Mesendoderm (in vitro differentiated cells): ENCODE measurements around the gene FHOD1.
A peak's percentile ranks its signal among the peaks of the same experiment; 100 is the strongest.

Source experiments
- DNase-seq: peaks from one replicate; pipeline ENCODE4 v3.0.0; 2013
- H2AK5ac ChIP-seq: 2 replicates; pipeline ENCODE4 v1.6.1; 2013; ENCODE audit warnings: low read length, inconsistent platforms
- H2BK120ac ChIP-seq: 2 replicates; pipeline ENCODE4 v1.6.1; 2013; ENCODE audit warnings: low read depth, mild to moderate bottlenecking, low read length, moderate library complexity, mixed read lengths
- H2BK15ac ChIP-seq: replicated peaks from 2 replicates; pipeline ENCODE4 v1.6.1; 2013; ENCODE audit warnings: low read depth, mild to moderate bottlenecking, moderate library complexity
- H2BK5ac ChIP-seq: 2 replicates; pipeline ENCODE4 v1.6.1; 2013; ENCODE audit warnings: low read length, inconsistent platforms
- H3K18ac ChIP-seq: 2 replicates; pipeline ENCODE4 v1.6.1; 2013; ENCODE audit warnings: mild to moderate bottlenecking, low read length, mixed read lengths
- H3K23ac ChIP-seq: one replicate; pipeline ENCODE4 v1.6.1; 2013; ENCODE audit warnings: low read length
- H3K27ac ChIP-seq: 2 replicates; pipeline ENCODE4 v1.5.1; 2013; ENCODE audit warnings: low read depth, mild to moderate bottlenecking, inconsistent platforms, low read length, moderate library complexity
- H3K27me3 ChIP-seq: 2 replicates; pipeline ENCODE4 v1.6.1; 2013; ENCODE audit warnings: low read length, control low read depth, mild to moderate bottlenecking, inconsistent platforms; ENCODE audit not compliant: insufficient read depth, poor library complexity
- H3K36me3 ChIP-seq: 2 replicates; pipeline ENCODE4 v1.6.1; 2013; ENCODE audit warnings: low read length, inconsistent platforms; ENCODE audit not compliant: control insufficient read depth, insufficient read depth
- H3K4ac ChIP-seq: one replicate; pipeline ENCODE4 v1.6.1; 2013; ENCODE audit warnings: low read depth, mild to moderate bottlenecking, low read length, moderate library complexity
- H3K4me1 ChIP-seq: 2 replicates; pipeline ENCODE4 v1.6.1; 2013; ENCODE audit warnings: low read depth, low read length, inconsistent platforms; ENCODE audit not compliant: control insufficient read depth
- H3K4me2 ChIP-seq: 2 replicates; pipeline ENCODE4 v1.6.1; 2013; ENCODE audit warnings: low read length
- H3K4me3 ChIP-seq: 2 replicates; pipeline ENCODE4 v1.5.1; 2013; ENCODE audit warnings: mild to moderate bottlenecking, low read length
- H3K56ac ChIP-seq: one replicate; pipeline ENCODE4 v1.6.1; 2013; ENCODE audit warnings: low read length
- H3K79me1 ChIP-seq: 2 replicates; pipeline ENCODE4 v1.6.1; 2013; ENCODE audit warnings: low read length, inconsistent platforms
- H3K79me2 ChIP-seq: 2 replicates; pipeline ENCODE4 v1.6.1; 2013; ENCODE audit warnings: mild to moderate bottlenecking, low read length; ENCODE audit not compliant: control insufficient read depth, insufficient read depth
- H3K9ac ChIP-seq: 2 replicates; pipeline ENCODE4 v1.6.1; 2013; ENCODE audit warnings: low read length, inconsistent platforms
- H4K5ac ChIP-seq: one replicate; pipeline ENCODE4 v1.6.1; 2013; ENCODE audit warnings: low read length
- H4K8ac ChIP-seq: one replicate; pipeline ENCODE4 v1.6.1; 2013; ENCODE audit warnings: low read depth, mild to moderate bottlenecking, control low read depth, low read length, moderate library complexity
- WGBS: extraction: QIAGEN DNeasy Blood & Tissue Kit; methylation state at CpG from one replicate; pipeline ENCODE4 v1.1.7; 2013; ENCODE audit warnings: low lambda C conversion rate, missing lambda C conversion rate; ENCODE audit not compliant: insufficient coverage; ENCODE audit errors: extremely low coverage; 5-methylcytosine and 5-hydroxymethylcytosine counted together

Gene FHOD1

DNA sequence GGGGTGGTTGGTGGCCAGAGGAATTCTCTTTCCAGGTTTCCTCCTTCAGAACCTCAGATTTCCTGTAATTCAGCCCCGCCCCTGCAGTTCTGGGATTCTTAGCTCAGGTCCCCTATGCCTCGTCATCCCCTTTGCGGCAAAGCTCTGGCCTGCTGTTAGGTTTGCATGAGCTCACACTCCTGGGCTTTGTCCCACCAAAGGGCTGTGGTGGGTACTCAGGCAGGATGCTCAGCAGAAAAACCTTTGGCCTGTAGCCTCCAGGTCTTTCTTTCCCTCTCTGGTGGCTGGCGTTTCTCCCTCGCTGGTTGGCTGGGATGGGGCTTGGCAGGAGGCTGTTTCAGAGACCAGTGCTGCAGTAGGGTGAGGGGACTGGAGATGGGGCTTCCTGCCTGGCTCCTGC, 22.5 kb upstream of the FHOD1 start:
- Histone ChIP-seq H2BK15ac (no peak overlapping the region), H4K8ac (no peak overlapping the region), H3K4me2 (no peak overlapping the region), H3K9ac (no peak overlapping the region), H3K79me1 (no peaks in the 10 kb centered on the region), H3K18ac (no peak overlapping the region), H3K27ac (no peak overlapping the region), H2BK5ac (no peak overlapping the region), H3K4me3 (no peak overlapping the region), H4K5ac (no peak overlapping the region), H3K23ac (no peak overlapping the region), H3K56ac (no peak overlapping the region), H2BK120ac (no peak overlapping the region), H3K4me1 (peaks cover 1% of the 10 kb centered on the region), H3K36me3 (no peaks in the 10 kb centered on the region), H3K4ac (no peak overlapping the region), H2AK5ac (no peak overlapping the region), H3K27me3 (no peaks in the 10 kb centered on the region), H3K79me2 (no peaks in the 10 kb centered on the region)
- WGBS: no CpG with 5 or more reads among the region's 5 CpGs
- DNase-seq: peak; percentile 79

DNA sequence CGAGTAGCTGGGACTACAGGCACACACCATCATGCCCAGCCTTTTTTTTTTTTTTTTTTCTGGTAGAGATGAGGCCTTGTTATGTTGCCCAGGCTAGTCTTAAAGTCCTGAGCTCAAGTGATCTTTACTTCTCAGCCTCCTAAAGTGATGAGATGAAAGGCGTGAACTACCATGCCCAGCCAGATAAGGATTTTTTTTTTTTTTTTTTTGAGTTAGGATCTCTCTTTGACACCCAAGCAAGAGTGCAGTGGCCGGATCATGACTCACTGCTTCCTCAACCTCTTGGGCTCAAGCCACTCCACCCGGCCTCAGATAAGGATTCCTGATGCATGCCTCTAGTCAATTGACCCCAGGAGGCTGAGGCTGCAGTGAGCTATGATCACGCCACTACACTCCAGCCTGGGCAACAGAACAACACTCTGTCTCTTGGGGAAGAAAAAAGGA, 20.9 kb upstream of the FHOD1 start:
- Histone ChIP-seq H3K79me2 (no peaks in the 10 kb centered on the region), H4K5ac (no peak overlapping the region), H3K36me3 (no peaks in the 10 kb centered on the region), H3K79me1 (no peaks in the 10 kb centered on the region), H3K27me3 (no peaks in the 10 kb centered on the region), H2AK5ac (no peak overlapping the region), H3K4ac (no peak overlapping the region), H2BK5ac (no peak overlapping the region), H3K23ac (no peak overlapping the region), H3K27ac (peak overlapping the region; percentile 51), H2BK120ac (no peak overlapping the region), H3K4me2 (no peak overlapping the region), H4K8ac (no peak overlapping the region), H3K4me1 (peaks cover 1% of the 10 kb centered on the region), H3K4me3 (no peak overlapping the region), H3K9ac (no peak overlapping the region), H3K18ac (no peak overlapping the region), H3K56ac (no peak overlapping the region), H2BK15ac (no peak overlapping the region)
- no CpG with 5 or more reads among the region's 5 CpGs for WGBS
- DNase-seq: peak; percentile 94

DNA sequence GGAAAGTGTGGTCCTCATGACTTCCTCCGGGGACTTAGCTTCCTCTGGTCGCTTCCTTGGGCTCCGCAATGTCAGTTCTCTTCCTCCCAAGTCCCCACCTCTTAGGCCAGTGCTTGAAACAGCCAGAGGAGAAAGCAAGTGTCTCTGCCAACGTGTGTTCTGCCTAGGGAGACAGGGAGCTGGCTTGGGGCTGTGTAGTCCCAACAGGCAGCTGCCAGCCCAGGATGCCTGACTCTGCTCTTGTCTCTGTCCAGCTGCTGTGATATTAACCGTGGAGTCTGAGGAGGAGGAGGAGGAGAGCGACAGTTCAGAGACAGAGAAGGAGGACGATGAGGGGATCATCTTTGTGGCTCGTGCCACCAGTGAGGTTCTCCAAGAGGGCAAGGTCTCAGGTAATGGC, 18.6 kb upstream of the FHOD1 start:
- no peak for DNase-seq
- H3K9ac ChIP-seq: no peak overlapping the region
- no CpG with 5 or more reads among the region's 8 CpGs for WGBS
- no peak overlapping the region for H2AK5ac ChIP-seq
- H4K5ac ChIP-seq: no peak overlapping the region
- H3K23ac ChIP-seq: no peak overlapping the region
- H3K4me2 ChIP-seq: no peak overlapping the region
- no peaks in the 10 kb centered on the region for H3K79me1 ChIP-seq
- H3K4me3 ChIP-seq: no peak overlapping the region
- peaks cover 7% of the 10 kb centered on the region for H3K4me1 ChIP-seq
- no peaks in the 10 kb centered on the region for H3K79me2 ChIP-seq
- H3K27me3 ChIP-seq: no peaks in the 10 kb centered on the region
- no peak overlapping the region for H3K4ac ChIP-seq
- no peak overlapping the region for H2BK120ac ChIP-seq
- no peak overlapping the region for H3K56ac ChIP-seq
- H3K36me3 ChIP-seq: no peaks in the 10 kb centered on the region
- no peak overlapping the region for H2BK5ac ChIP-seq
- H3K27ac ChIP-seq: no peak overlapping the region
- no peak overlapping the region for H3K18ac ChIP-seq
- no peak overlapping the region for H4K8ac ChIP-seq
- no peak overlapping the region for H2BK15ac ChIP-seq

DNA sequence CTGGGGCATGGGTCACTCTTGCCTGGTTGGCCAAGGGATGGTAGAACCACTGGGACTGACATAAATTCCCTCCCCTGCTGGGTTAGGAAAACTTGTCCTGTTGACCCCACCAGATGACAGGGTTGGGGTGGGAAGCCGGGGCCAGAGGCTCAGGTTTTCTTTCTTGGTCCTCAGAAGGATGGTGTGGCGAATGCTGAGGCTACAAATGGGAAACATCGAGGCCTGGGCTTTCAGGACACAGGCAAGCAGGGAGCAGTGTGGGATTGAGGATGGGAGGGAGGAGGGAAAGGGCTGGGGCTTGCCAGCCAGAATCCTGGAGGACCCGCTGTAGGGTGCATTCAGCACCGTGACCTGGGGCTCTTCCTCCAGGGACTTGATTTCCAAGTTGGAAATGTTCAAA, 17.6 kb upstream of the FHOD1 start:
- no CpG with 5 or more reads among the region's 5 CpGs for WGBS
- no peak overlapping the region for H2AK5ac ChIP-seq
- H2BK120ac ChIP-seq: no peak overlapping the region
- H3K79me1 ChIP-seq: no peaks in the 10 kb centered on the region
- no peak for DNase-seq
- H4K5ac ChIP-seq: no peak overlapping the region
- no peaks in the 10 kb centered on the region for H3K79me2 ChIP-seq
- H3K27me3 ChIP-seq: no peaks in the 10 kb centered on the region
- H3K36me3 ChIP-seq: no peaks in the 10 kb centered on the region
- H2BK5ac ChIP-seq: peak overlapping the region; percentile 28
- H3K4ac ChIP-seq: no peak overlapping the region
- no peak overlapping the region for H3K4me3 ChIP-seq
- no peak overlapping the region for H2BK15ac ChIP-seq
- H3K9ac ChIP-seq: no peak overlapping the region
- no peak overlapping the region for H3K23ac ChIP-seq
- H3K56ac ChIP-seq: peak overlapping the region; percentile 53
- H3K27ac ChIP-seq: no peak overlapping the region
- H3K18ac ChIP-seq: no peak overlapping the region
- H4K8ac ChIP-seq: no peak overlapping the region
- peaks cover 7% of the 10 kb centered on the region for H3K4me1 ChIP-seq
- H3K4me2 ChIP-seq: no peak overlapping the region

DNA sequence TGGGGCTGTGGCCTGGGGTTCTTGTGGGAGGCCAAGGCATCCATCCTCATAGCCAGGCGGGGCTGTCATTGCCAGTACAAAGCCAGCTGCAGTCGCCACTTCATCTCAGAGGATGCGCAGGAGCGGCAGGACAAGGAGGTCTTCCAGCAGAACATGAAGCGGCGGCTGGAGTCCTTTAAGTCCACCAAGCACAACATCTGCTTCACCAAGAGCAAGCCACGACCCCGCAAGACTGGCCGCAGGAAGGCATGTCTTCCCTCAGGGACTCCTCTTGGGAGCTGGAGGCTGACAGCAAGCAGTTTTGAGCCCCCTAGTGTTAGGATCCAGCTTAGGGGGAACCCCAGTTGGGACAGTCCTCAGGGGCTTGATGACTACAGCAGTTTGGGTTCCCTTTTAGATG, 17.0 kb upstream of the FHOD1 start:
- no peak overlapping the region for H3K4me2 ChIP-seq
- no peak overlapping the region for H4K5ac ChIP-seq
- no peaks in the 10 kb centered on the region for H3K79me2 ChIP-seq
- H3K4me1 ChIP-seq: peaks cover 7% of the 10 kb centered on the region
- no peaks in the 10 kb centered on the region for H3K79me1 ChIP-seq
- no peak overlapping the region for H3K4me3 ChIP-seq
- H2AK5ac ChIP-seq: peak overlapping the region; percentile 33
- no peak overlapping the region for H3K18ac ChIP-seq
- H2BK5ac ChIP-seq: no peak overlapping the region
- no peak overlapping the region for H3K9ac ChIP-seq
- H3K56ac ChIP-seq: peak overlapping the region; percentile 53
- no CpG with 5 or more reads among the region's 9 CpGs for WGBS
- no peak overlapping the region for H3K4ac ChIP-seq
- H2BK120ac ChIP-seq: no peak overlapping the region
- no peak for DNase-seq
- H2BK15ac ChIP-seq: no peak overlapping the region
- H4K8ac ChIP-seq: no peak overlapping the region
- H3K23ac ChIP-seq: peak overlapping the region; percentile 50
- H3K27me3 ChIP-seq: no peaks in the 10 kb centered on the region
- H3K36me3 ChIP-seq: no peaks in the 10 kb centered on the region
- no peak overlapping the region for H3K27ac ChIP-seq

DNA sequence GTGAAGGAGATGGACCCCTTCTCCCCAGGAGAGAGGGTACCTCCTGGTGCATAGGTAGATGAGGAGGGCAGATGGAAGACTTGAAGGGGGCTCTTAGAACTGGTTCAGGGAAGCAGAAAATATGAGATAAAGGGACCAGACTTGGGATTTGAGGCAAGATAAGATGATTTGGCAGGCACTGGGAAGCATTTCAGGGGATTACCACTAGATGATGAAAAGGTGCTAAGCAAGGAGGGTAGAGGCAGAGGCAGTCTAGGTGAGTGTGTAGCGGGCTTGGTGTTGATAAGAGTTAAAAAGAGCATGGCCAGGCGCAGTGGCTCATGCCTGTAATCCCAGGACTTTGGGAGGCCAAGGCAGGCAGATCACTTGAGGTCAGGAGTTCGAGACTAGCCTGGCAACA, 15.9 kb upstream of the FHOD1 start:
- no peak overlapping the region for H3K4me3 ChIP-seq
- no peaks in the 10 kb centered on the region for H3K79me2 ChIP-seq
- no peak overlapping the region for H4K8ac ChIP-seq
- no peak overlapping the region for H3K4ac ChIP-seq
- no peaks in the 10 kb centered on the region for H3K36me3 ChIP-seq
- WGBS: no CpG with 5 or more reads among the region's 3 CpGs
- H2BK5ac ChIP-seq: peak overlapping the region; percentile 97
- DNase-seq: peak; percentile 83
- peak overlapping the region; percentile 17 for H2BK120ac ChIP-seq
- H3K9ac ChIP-seq: peak overlapping the region; percentile 57
- no peaks in the 10 kb centered on the region for H3K79me1 ChIP-seq
- H3K4me2 ChIP-seq: no peak overlapping the region
- no peak overlapping the region for H3K18ac ChIP-seq
- H3K4me1 ChIP-seq: peaks cover 6% of the 10 kb centered on the region
- no peak overlapping the region for H2AK5ac ChIP-seq
- H2BK15ac ChIP-seq: no peak overlapping the region
- no peak overlapping the region for H3K23ac ChIP-seq
- peak overlapping the region; percentile 79 for H3K27ac ChIP-seq
- H3K56ac ChIP-seq: peak overlapping the region; percentile 82
- H4K5ac ChIP-seq: no peak overlapping the region
- H3K27me3 ChIP-seq: no peaks in the 10 kb centered on the region
